Right lobe of liver (tissue), 6 donors: ENCODE data around the gene CKMT2. TPM values are rescaled to one million over a fixed set of nuclear protein-coding genes. Genes with fewer than 3 reads are reported as not detected.
"Not testable (repeated sequence)": the region's sequence is repeated elsewhere in the genome, so short reads cannot be mapped to it uniquely, and the experiment has no call there.

Source experiments
- ATAC-seq, 4 donors: fragments of 200-7000 bp; cut with Tn5 transposase; one replicate each; pipeline ENCODE4 v1.9.1; 2020; ENCODE audit warnings: mild to moderate bottlenecking in 4 of 4, moderate library complexity in 4 of 4
- DNase-seq, 3 donors: peaks; one replicate each; pipeline ENCODE4 v3.0.0-alpha.2; 2020
- H3K27ac ChIP-seq, 3 donors: fragments of 200-600 bp; one replicate each; pipeline ENCODE4 v1.8.0; 2022
- H3K27me3 ChIP-seq, 2 donors: fragments of 200-600 bp; one replicate each; pipeline ENCODE4 v1.8.0; 2022
- H3K36me3 ChIP-seq, 4 donors: fragments of 200-600 bp; sonication (generic) in 1 of 4; one replicate each; pipeline versions ENCODE4 v1.5.1 to v1.8.0; 2017 to 2022; ENCODE audit warnings: control low read depth in 1 of 4
- H3K4me1 ChIP-seq, 4 donors: fragments of 200-600 bp; sonication (generic) in 1 of 4; one replicate each; pipeline versions ENCODE4 v1.5.1 to v1.8.0; 2017 to 2022; ENCODE audit warnings: control low read depth in 1 of 4
- H3K4me3 ChIP-seq, 3 donors: fragments of 200-600 bp; one replicate each; pipeline ENCODE4 v1.8.0; 2022
- H3K9me3 ChIP-seq, 4 donors: fragments of 200-600 bp; sonication (generic) in 1 of 4; one replicate each; pipeline versions ENCODE4 v1.5.1 to v1.8.0; 2017 to 2022; ENCODE audit warnings: control low read depth in 1 of 4
- POLR2A ChIP-seq: fragments of 450-650 bp; IDR thresholded peaks from one replicate; pipeline ENCODE4 v1.6.1; 2017; ENCODE audit warnings: antibody characterized with exemption, mild to moderate bottlenecking
- WGBS: methylation state at CpG from one replicate; pipeline ENCODE4 v1.1.6; 2018; ENCODE audit warnings: low coverage, low lambda C conversion rate; ENCODE audit not compliant: insufficient coverage; ENCODE audit errors: missing lambda C conversion rate; 5-methylcytosine and 5-hydroxymethylcytosine counted together
- intact Hi-C, 2 donors: fragments of 100-400 bp; cut with DNase I; formaldehyde crosslinking; loops; one replicate each; pipeline versions ENCODE4 v1.11.2 to v1.14.1; 2022
- total RNA-seq, 6 experiments: library from RNA; depleted of rRNA in 2 of 6; stranded (reverse); fragments of >200 nt in 2 of 6; fragmentation: NEBNext Ultra II Directional in 3 of 6; extraction: Animal tissue kit (Norgen Biotek cat#: 25700) in 3 of 6; gene quantifications; one replicate each; pipeline versions ENCODE4 v1.1.0 to v1.2.4, GENCODE V29; 2016 to 2023
- TF ChIP-seq, protein P1 (sequence below), 4 donors: fragments of 200-600 bp in 3 of 4; fragments of 450-650 bp in 1 of 4; IDR thresholded peaks; one replicate each; pipeline versions ENCODE4 v1.5.1 to v1.8.0; 2016 to 2022; ENCODE audit warnings: antibody characterized with exemption in 4 of 4, mild to moderate bottlenecking in 2 of 4
- donor health status: DM: no; HTN: yes; CAD: no.
- donor health status: DM: no; HTN: no; CAD: no.
- donor health status: DM: no; HTN: no; CAD: no.
- donor health status: DM: no; HTN: yes; CAD: no.
- donor health status: DM: no; HTN: yes; CAD: no.

CKMT2 gene
- total RNA-seq, 6 experiments from 2014 or later: 0.39 to 1.8 (median 0.80) TPM

- TF ChIP-seq, protein P1, sequence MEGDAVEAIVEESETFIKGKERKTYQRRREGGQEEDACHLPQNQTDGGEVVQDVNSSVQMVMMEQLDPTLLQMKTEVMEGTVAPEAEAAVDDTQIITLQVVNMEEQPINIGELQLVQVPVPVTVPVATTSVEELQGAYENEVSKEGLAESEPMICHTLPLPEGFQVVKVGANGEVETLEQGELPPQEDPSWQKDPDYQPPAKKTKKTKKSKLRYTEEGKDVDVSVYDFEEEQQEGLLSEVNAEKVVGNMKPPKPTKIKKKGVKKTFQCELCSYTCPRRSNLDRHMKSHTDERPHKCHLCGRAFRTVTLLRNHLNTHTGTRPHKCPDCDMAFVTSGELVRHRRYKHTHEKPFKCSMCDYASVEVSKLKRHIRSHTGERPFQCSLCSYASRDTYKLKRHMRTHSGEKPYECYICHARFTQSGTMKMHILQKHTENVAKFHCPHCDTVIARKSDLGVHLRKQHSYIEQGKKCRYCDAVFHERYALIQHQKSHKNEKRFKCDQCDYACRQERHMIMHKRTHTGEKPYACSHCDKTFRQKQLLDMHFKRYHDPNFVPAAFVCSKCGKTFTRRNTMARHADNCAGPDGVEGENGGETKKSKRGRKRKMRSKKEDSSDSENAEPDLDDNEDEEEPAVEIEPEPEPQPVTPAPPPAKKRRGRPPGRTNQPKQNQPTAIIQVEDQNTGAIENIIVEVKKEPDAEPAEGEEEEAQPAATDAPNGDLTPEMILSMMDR (IDR thresholded peaks at IDR 0.05): no peak
- H3K27me3 ChIP-seq: no peaks in the 10 kb centered on the region
- no peaks in the 10 kb centered on the region for H3K9me3 ChIP-seq
- no peak for DNase-seq
- peak in 2 of 4 donors; percentile 30 to 38 for ATAC-seq
- 100% methylated on average over 2 of the region's 8 CpGs for WGBS
- intact Hi-C loops: no loop called here
- no peak overlapping the region for H3K27ac ChIP-seq
- H3K4me3 ChIP-seq: no peak overlapping the region
- no peaks in the 10 kb centered on the region for H3K36me3 ChIP-seq
- H3K4me1 ChIP-seq: peaks cover 0 to 8% (median 0%) of the 10 kb centered on the region in 4 donors
Measured at GRCh38 chr5:81269751-81270393, 36.8 kb downstream of the CKMT2 start.

GRCh38 chr5:81270394-81271027, 37.4 kb downstream of the CKMT2 start:
- peak in 1 of 4 donors; percentile 31 for ATAC-seq
- H3K27me3 ChIP-seq, H3K27ac ChIP-seq, H3K9me3 ChIP-seq, H3K4me1 ChIP-seq, H3K4me3 ChIP-seq, H3K36me3 ChIP-seq, DNase-seq, intact Hi-C loops: not testable (repeated sequence)
- WGBS: 100% methylated on average over 1 of the region's 2 CpGs

DNA sequence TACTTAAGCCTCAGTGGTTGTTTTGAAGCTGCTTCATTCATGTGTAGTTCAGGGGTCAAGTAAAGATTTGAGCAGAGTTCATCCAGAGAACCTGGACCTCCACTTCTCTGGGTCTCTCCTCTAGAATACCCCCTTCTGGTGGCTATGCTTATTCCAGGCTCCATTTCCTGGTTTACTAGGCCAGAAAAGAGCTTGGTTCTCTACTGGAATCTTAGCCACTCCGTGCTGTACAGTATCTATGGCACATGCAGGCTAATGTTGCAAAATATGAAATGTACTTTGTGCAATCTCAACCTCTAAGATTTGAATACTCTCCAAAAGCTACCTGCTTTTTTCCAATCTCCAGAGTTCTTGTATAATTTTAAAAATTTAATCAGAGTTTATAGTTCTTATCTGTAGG, 50.9 kb downstream of the CKMT2 start:
- no peak overlapping the region for H3K27ac ChIP-seq
- intact Hi-C loops: no loop called here
- ATAC-seq (peak in 3 of 4 donors; percentile 40 to 76 (median 48)), DNase-seq (no peak)
- WGBS: 11% methylated on average over 1 of the region's 1 CpG
- no peaks in the 10 kb centered on the region for H3K36me3 ChIP-seq
- H3K9me3 ChIP-seq: no peaks in the 10 kb centered on the region
- TF ChIP-seq, protein P1 (IDR thresholded peaks at IDR 0.05): no peak
- no peaks in the 10 kb centered on the region for H3K27me3 ChIP-seq
- no peak overlapping the region for H3K4me3 ChIP-seq
- peaks cover 0 to 7% (median 0%) of the 10 kb centered on the region in 4 donors for H3K4me1 ChIP-seq

DNA sequence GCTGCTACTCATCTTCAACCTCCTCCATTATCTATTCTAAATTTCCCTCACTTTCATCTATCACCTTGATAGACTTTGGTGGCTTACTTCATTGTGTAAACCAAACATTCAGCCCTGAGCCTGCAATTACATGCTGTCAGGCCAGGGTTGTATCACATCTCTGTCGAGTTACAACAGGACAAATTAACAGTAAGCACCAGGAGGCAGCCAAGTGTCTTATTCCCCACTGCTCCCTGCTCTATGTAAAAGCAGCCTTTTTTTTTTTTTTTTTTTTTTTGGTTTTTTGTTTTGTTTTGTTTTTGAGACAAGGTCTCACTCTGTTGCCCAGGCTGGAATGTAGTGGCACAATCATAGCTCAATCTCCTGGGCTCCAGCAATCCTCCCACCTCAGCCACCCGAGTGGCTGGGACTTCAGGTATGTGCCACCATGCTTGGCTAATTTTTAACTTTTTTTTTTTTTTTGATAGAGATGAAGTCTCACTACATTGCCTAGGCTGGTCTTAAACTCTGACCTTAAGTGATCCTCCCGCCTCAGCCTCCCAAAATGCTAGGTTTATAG, 53.0 kb downstream of the CKMT2 start:
- WGBS: 53% methylated on average over 3 of the region's 3 CpGs
- Histone ChIP-seq H3K4me3 (no peak overlapping the region), H3K27me3 (no peaks in the 10 kb centered on the region), H3K36me3 (no peaks in the 10 kb centered on the region), H3K9me3 (no peaks in the 10 kb centered on the region), H3K4me1 (peaks cover 0 to 7% (median 0%) of the 10 kb centered on the region in 4 donors), H3K27ac (no peak overlapping the region)
- intact Hi-C loops: no loop called here
- ATAC-seq (peak in 3 of 4 donors; percentile 39 to 72 (median 46)), DNase-seq (no peak)
- TF ChIP-seq, protein P1 (IDR thresholded peaks at IDR 0.05): no peak
- TF ChIP-seq POLR2A: no peak

- 76% methylated on average over 4 of the region's 4 CpGs for WGBS
- Histone ChIP-seq H3K27ac (no peak overlapping the region), H3K4me3 (no peak overlapping the region), H3K4me1 (peaks cover 0 to 7% (median 0%) of the 10 kb centered on the region in 4 donors), H3K9me3 (peaks cover 0 to 11% (median 4%) of the 10 kb centered on the region in 4 donors), H3K36me3 (no peaks in the 10 kb centered on the region), H3K27me3 (no peaks in the 10 kb centered on the region)
- ATAC-seq (no peak), DNase-seq (no peak)
- intact Hi-C loops: no loop called here
- no peak for TF ChIP-seq POLR2A
- TF ChIP-seq, protein P1 (IDR thresholded peaks at IDR 0.05): no peak
Measured at GRCh38 chr5:81288021-81288433, 54.9 kb downstream of the CKMT2 start.
